H9 (cell line): ENCODE measurements around the gene ROR1. TPM values are rescaled to one million over a fixed set of nuclear protein-coding genes. Genes with fewer than 3 reads are reported as not detected.
A peak's percentile ranks its signal among the peaks of the same experiment; 100 is the strongest.

Source experiments
- DNase-seq: peaks from one replicate; pipeline ENCODE4 v3.0.0-alpha.2; 2017
- H2AFZ ChIP-seq: one replicate; pipeline ENCODE4 v1.6.1; 2013; ENCODE audit warnings: mild to moderate bottlenecking, low read length, control low read depth, moderate library complexity
- H2AK5ac ChIP-seq: 2 replicates; pipeline ENCODE4 v1.6.1; 2013; ENCODE audit warnings: low read length, control low read depth, mixed read lengths; ENCODE audit not compliant: insufficient read length
- H2BK120ac ChIP-seq: one replicate; pipeline ENCODE4 v1.6.1; 2013; ENCODE audit warnings: low read depth, mild to moderate bottlenecking, low read length, control low read depth, inconsistent platforms; ENCODE audit not compliant: poor library complexity, severe bottlenecking
- H2BK12ac ChIP-seq: 2 replicates; pipeline ENCODE4 v1.6.1; 2013; ENCODE audit warnings: low read length, control low read depth, mixed read lengths, low read depth; ENCODE audit not compliant: insufficient read length
- H2BK15ac ChIP-seq: 2 replicates; pipeline ENCODE4 v1.6.1; 2013; ENCODE audit warnings: low read depth, low read length, control low read depth
- H2BK20ac ChIP-seq: one replicate; pipeline ENCODE4 v1.6.1; 2013; ENCODE audit warnings: low read depth, mild to moderate bottlenecking, low read length, control low read depth, inconsistent platforms; ENCODE audit not compliant: poor library complexity, severe bottlenecking
- H2BK5ac ChIP-seq: 2 replicates; pipeline ENCODE4 v1.6.1; 2013; ENCODE audit warnings: low read length, control low read depth, mixed read lengths; ENCODE audit not compliant: insufficient read length
- H3K14ac ChIP-seq: 2 replicates; pipeline ENCODE4 v1.6.1; 2013; ENCODE audit warnings: low read length, control low read depth; ENCODE audit not compliant: insufficient read depth
- H3K18ac ChIP-seq: 2 replicates; pipeline ENCODE4 v1.6.1; 2013; ENCODE audit warnings: low read depth, mild to moderate bottlenecking, mixed read lengths, low read length, control low read depth; ENCODE audit not compliant: insufficient read length
- H3K23ac ChIP-seq: 2 replicates; pipeline ENCODE4 v1.6.1; 2013; ENCODE audit warnings: low read length, control low read depth, mixed read lengths, low read depth; ENCODE audit not compliant: insufficient read length
- H3K23me2 ChIP-seq: 2 replicates; pipeline ENCODE4 v1.6.1; 2013; ENCODE audit warnings: low read depth, mild to moderate bottlenecking, mixed read lengths, low read length, control low read depth; ENCODE audit not compliant: insufficient read length, poor library complexity, severe bottlenecking
- H3K27ac ChIP-seq: 2 replicates; pipeline ENCODE4 v1.5.1; 2013; ENCODE audit warnings: low read length, control low read depth, mixed read lengths, low read depth; ENCODE audit not compliant: insufficient read length
- H3K27me3 ChIP-seq: 2 replicates; pipeline ENCODE4 v1.6.1; 2013; ENCODE audit warnings: low read length, control low read depth, inconsistent platforms; ENCODE audit not compliant: insufficient read depth
- H3K4ac ChIP-seq: 2 replicates; pipeline ENCODE4 v1.6.1; 2013; ENCODE audit warnings: low read depth, mild to moderate bottlenecking, control low read depth, inconsistent platforms, low read length, moderate library complexity
- H3K4me1 ChIP-seq: 2 replicates; pipeline ENCODE4 v1.6.1; 2013; ENCODE audit warnings: low read length, control low read depth, inconsistent platforms; ENCODE audit not compliant: insufficient read depth
- H3K4me2 ChIP-seq: 2 replicates; pipeline ENCODE4 v1.6.1; 2013; ENCODE audit warnings: low read length, control low read depth, mixed read lengths; ENCODE audit not compliant: insufficient read length, insufficient read depth
- H3K56ac ChIP-seq: 2 replicates; pipeline ENCODE4 v1.6.1; 2013; ENCODE audit warnings: low read depth, mild to moderate bottlenecking, mixed read lengths, low read length, control low read depth; ENCODE audit not compliant: insufficient read length
- H3K79me1 ChIP-seq: 2 replicates; pipeline ENCODE4 v1.6.1; 2013; ENCODE audit warnings: low read depth, mild to moderate bottlenecking, moderate library complexity, low read length, control low read depth, inconsistent platforms; ENCODE audit not compliant: insufficient read depth, poor library complexity, severe bottlenecking
- H3K79me2 ChIP-seq: 2 replicates; pipeline ENCODE4 v1.6.1; 2013; ENCODE audit warnings: low read length, control low read depth, inconsistent platforms; ENCODE audit not compliant: insufficient read depth
- H3K9ac ChIP-seq: 2 replicates; pipeline ENCODE4 v1.6.1; 2013; ENCODE audit warnings: low read length, control low read depth, mixed read lengths; ENCODE audit not compliant: insufficient read length; ENCODE audit errors: extremely low read depth
- H3K9me3 ChIP-seq: one replicate; pipeline ENCODE4 v1.6.1; 2013; ENCODE audit warnings: low read depth, low read length, inconsistent platforms; ENCODE audit not compliant: control insufficient read depth
- H3T11ph ChIP-seq: one replicate; pipeline ENCODE4 v1.6.1; 2013; ENCODE audit warnings: mild to moderate bottlenecking, low read length, control low read depth, inconsistent platforms
- H4K20me1 ChIP-seq: one replicate; pipeline ENCODE4 v1.6.1; 2013; ENCODE audit not compliant: control insufficient read depth, insufficient read length, insufficient read depth
- H4K5ac ChIP-seq: 2 replicates; pipeline ENCODE4 v1.6.1; 2013; ENCODE audit warnings: low read depth, mild to moderate bottlenecking, mixed read lengths, low read length, control low read depth; ENCODE audit not compliant: insufficient read length
- H4K8ac ChIP-seq: replicated peaks from 2 replicates; pipeline ENCODE4 v1.6.1; 2013; ENCODE audit warnings: low read length, control low read depth, mixed read lengths, low read depth; ENCODE audit not compliant: insufficient read length
- H4K91ac ChIP-seq: 2 replicates; pipeline ENCODE4 v1.6.1; 2013; ENCODE audit warnings: low read depth, mild to moderate bottlenecking, moderate library complexity, mixed read lengths, low read length, control low read depth; ENCODE audit not compliant: insufficient read length
- H3K27ac Mint-ChIP-seq, 3 experiments: 2 replicates in 2 of 3; 3 replicates in 1 of 3; pipeline ENCODE4 v1.8.0; 2020 to 2021; ENCODE audit warnings: mixed read lengths in 3 of 3, mild to moderate bottlenecking in 1 of 3, moderate library complexity in 1 of 3
- H3K27me3 Mint-ChIP-seq: 2 replicates; pipeline ENCODE4 v1.8.0; 2021; ENCODE audit warnings: low read depth, mild to moderate bottlenecking, moderate library complexity, mixed read lengths
- H3K36me3 Mint-ChIP-seq, 3 experiments: 2 replicates in 2 of 3; 3 replicates in 1 of 3; pipeline ENCODE4 v1.8.0; 2020 to 2021; ENCODE audit warnings: low read depth in 3 of 3, mixed read lengths in 3 of 3; ENCODE audit not compliant: insufficient read depth in 1 of 3
- H3K4me1 Mint-ChIP-seq, 2 experiments: 2 replicates each; pipeline ENCODE4 v1.8.0; 2020; ENCODE audit warnings: mixed read lengths in 2 of 2
- H3K4me3 Mint-ChIP-seq, 2 experiments: 2 replicates in 1 of 2; 3 replicates in 1 of 2; pipeline ENCODE4 v1.8.0; 2020 to 2021; ENCODE audit warnings: mild to moderate bottlenecking in 2 of 2, mixed read lengths in 2 of 2, moderate library complexity in 1 of 2
- H3K9me3 Mint-ChIP-seq, 2 experiments: 2 replicates in 1 of 2; 3 replicates in 1 of 2; pipeline ENCODE4 v1.8.0; 2020; ENCODE audit warnings: mild to moderate bottlenecking in 2 of 2, mixed read lengths in 2 of 2, moderate library complexity in 1 of 2
- CTCF ChIP-seq: fragments of 200-600 bp; sonication (generic); conservative IDR thresholded peaks from 3 replicates; pipeline ENCODE4 v1.8.0; 2021; ENCODE audit warnings: antibody characterized with exemption, mild to moderate bottlenecking
- WGBS: extraction: QIAGEN DNeasy Blood & Tissue Kit; methylation state at CpG from one replicate; pipeline ENCODE4 v1.1.7; 2013; ENCODE audit warnings: missing lambda C conversion rate, low lambda C conversion rate, mixed read lengths; ENCODE audit not compliant: insufficient read length; ENCODE audit errors: extremely low coverage; 5-methylcytosine and 5-hydroxymethylcytosine counted together
- total RNA-seq: library from RNA; stranded (reverse); gene quantifications from 2 replicates; pipeline ENCODE4 v1.2.1, GENCODE V29; 2021

ROR1 gene
- total RNA-seq, 1 experiment from 2014 or later: 75.9 TPM

- Histone ChIP-seq H4K8ac (no peak overlapping the region), H3K23me2 (no peaks in the 10 kb centered on the region), H3K4me2 (no peak overlapping the region), H3K79me1 (no peaks in the 10 kb centered on the region), H2BK12ac (no peak overlapping the region), H3K18ac (no peak overlapping the region), H4K91ac (no peak overlapping the region), H3K79me2 (peaks cover 20% of the 10 kb centered on the region), H4K20me1 (no peaks in the 10 kb centered on the region), H3K23ac (no peak overlapping the region), H4K5ac (no peak overlapping the region), H3K14ac (no peak overlapping the region), H2AK5ac (no peak overlapping the region), H3T11ph (no peak overlapping the region), H3K4me1 (peaks cover 11% of the 10 kb centered on the region), H3K56ac (no peak overlapping the region), H2BK120ac (no peak overlapping the region), H2BK5ac (no peak overlapping the region), H3K9me3 (no peaks in the 10 kb centered on the region), H2BK20ac (no peak overlapping the region), H2AFZ (no peak overlapping the region), H3K9ac (no peak overlapping the region), H2BK15ac (no peak overlapping the region), H3K4ac (no peak overlapping the region), H3K27me3 (no peaks in the 10 kb centered on the region), H3K27ac (no peak overlapping the region)
- Mint-ChIP-seq H3K27ac (peak overlapping the region; percentile 24 to 91 (median 82); a peak in 4 of 7 replicates), H3K4me1 (peaks cover 34 to 39% of the 10 kb centered on the region in 2 experiments), H3K9me3 (no peaks in the 10 kb centered on the region), H3K36me3 (no peaks in the 10 kb centered on the region), H3K27me3 (no peaks in the 10 kb centered on the region), H3K4me3 (no peak overlapping the region)
- no CpG with 5 or more reads among the region's 6 CpGs for WGBS
- DNase-seq: no peak
- no peak for TF ChIP-seq CTCF
Observed at GRCh38 chr1:63898428-63899196, 124.8 kb downstream of the ROR1 start.
